Fibroblast of skin of abdomen (primary cell): Measurements from ENCODE around the gene SLC4A2.
A peak's percentile ranks its signal among the peaks of the same experiment; 100 is the strongest.

Source experiments
- DNase-seq: peaks from one replicate; pipeline ENCODE4 v3.0.0-alpha.2; 2013

The SLC4A2 gene

GRCh38 chr7:151045967-151046366 is 13.4 kb upstream of the SLC4A2 start:
- DNase-seq = no peak

DNA sequence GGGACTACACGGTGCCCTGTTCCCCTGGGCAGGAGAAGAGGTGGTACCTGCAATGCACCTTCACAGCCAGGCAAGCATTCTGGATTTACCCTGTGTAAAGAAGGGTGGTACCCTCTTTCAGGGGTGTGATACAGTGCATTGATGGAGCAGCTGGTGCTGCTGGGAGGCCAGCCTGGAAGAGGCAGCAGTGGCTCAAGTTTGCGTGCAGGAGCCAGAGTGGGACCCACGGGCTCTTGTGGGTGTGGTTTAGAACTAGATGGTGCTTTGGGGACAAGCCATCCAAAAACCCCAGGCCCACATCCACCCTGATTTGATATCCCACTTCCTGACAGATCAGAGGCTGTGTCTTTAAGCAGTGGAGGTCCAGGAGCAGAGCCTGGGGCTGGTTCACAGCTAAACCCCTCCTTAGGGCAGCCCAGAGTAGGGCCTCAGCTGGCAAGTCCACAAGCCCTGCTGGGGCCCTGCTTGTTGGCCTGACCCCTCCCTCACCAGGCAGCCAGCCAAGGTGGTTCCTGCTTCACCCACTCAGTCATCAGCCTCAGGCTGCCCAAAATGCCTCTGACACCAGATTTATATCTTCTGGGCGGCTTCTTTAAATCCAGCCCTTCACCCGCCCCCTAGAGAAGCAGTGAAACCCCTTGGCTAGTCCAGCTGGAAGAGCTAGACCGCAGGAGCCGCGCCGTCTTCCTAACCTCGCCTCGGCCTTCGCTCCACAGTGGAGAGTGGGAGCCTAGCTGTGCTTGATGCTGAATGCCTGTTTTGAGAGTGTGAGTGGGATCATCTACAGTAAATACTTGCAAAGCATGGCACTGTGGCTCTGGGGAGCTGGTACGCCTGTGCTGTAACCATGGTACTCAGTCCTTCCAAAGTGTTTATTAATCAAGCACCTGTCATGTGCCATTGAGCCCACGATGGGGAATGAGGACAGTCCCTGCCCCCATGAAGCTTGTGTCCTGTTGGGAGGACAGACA is 12.5 kb upstream of the SLC4A2 start:
- DNase-seq = peak; percentile 69

- DNase-seq = no peak
Observed at GRCh38 chr7:151047976-151048815, 11.2 kb upstream of the SLC4A2 start, which contains the start of gene ASIC3. TSS of gene ASIC3 (plus strand) at chr7:151048531. CDS start at chr7:151048886, 355 bp downstream.

DNA sequence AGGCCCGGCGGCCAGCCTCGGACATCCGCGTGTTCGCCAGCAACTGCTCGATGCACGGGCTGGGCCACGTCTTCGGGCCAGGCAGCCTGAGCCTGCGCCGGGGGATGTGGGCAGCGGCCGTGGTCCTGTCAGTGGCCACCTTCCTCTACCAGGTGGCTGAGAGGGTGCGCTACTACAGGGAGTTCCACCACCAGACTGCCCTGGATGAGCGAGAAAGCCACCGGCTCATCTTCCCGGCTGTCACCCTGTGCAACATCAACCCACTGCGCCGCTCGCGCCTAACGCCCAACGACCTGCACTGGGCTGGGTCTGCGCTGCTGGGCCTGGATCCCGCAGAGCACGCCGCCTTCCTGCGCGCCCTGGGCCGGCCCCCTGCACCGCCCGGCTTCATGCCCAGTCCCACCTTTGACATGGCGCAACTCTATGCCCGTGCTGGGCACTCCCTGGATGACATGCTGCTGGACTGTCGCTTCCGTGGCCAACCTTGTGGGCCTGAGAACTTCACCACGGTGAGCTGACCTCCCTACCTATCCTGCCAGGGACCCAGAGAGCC is 10.4 kb upstream of the SLC4A2 start:
- DNase-seq = no peak

- DNase-seq = peak; percentile 59
Observed at GRCh38 chr7:151051108-151051507, 8.3 kb upstream of the SLC4A2 start.

- DNase-seq = no peak
Observed at GRCh38 chr7:151053096-151053495, 6.3 kb upstream of the SLC4A2 start.

DNA sequence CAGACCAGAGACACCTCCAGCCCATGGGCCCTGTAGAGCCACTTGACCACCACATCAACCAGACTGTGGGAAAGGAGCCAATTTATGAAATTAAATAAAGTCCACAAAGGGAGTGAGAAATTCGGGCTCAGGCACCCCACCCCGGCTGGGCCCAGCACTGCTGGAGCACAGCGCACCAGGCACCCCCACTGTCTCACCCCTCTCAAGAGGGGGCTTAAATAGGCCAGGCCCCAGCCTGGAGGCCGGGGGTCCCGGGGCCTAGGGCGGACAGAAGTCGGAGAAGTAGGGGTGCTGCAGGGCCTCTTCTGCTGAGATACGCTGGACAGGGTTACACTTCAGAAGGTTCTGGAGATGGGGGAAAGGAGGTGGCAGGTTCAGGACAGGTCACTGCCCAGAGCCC is 5.6 kb upstream of the SLC4A2 start:
- DNase-seq = no peak

GRCh38 chr7:151056283-151056665 is 3.1 kb upstream of the SLC4A2 start:
- no peak for DNase-seq

DNA sequence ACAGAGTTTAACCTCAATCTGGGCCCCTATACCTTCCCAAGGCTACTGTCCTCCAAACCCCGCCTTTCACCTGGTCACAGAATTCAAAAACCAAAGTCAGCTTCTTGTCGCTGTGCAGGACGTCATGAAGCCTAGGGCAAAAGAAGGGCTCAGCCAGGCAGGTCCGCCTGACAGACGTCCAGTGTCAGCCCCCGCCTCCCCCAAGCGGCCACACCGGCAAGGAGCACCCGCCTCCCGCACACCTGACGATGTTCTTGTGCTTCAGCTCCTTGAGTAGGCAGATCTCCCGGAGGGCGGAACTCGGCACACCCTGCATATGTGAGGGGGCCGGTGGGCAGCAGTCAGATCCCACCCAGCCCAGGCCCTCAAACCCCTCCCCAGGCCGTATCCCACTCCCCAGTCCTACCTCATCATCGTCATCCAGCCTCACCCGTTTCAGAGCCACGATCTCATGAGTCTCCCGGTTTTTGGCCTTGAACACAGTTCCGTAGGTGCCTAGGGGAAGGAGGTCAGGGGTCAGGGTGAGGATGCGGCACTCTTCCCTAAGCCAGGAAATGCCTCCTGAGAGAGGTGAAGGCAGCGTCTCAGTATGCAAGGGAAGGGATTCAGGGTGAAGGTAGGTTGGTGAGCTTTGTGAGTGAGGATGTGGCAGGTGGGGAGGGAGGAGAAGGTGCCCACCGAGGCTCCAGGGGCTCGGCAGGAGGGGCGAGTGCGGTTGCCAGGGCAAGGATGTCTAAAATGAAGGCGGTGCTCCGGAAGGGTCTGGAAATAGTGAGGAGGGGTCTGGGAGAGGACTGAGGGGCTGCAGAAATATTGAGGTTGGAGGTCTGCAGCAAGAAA is 2.5 kb upstream of the SLC4A2 start:
- DNase-seq = no peak

DNA sequence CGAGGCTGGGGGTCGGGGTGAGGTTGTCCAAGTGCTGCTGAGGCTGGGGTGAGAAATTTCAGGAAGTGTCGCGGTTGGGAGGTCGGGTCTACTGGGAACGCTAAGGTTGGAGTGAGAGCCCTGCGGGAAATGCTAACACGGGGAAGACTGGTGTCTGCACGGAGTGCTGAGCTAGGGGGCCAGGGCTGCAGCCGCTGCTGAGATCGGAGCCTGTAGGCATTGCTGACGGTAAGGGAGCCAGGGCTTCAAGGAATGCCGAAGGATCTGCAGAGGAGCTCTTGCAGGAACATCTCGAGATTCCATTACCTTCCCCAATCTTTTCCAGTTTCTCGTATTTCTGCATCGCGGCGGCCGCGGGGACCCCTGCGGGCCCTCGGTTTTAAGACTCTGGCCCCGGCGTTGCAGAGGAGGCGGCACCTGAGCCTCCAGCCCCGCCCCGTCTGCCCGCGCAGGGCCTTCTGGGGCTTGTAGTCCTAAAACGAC is 1.8 kb upstream of the SLC4A2 start, which contains the start of gene CDK5:
Gene CDK5, minus strand, starts transcription at position 392 of the 483 bp plus-strand sequence. Its CDS starts 49 bp downstream, at position 343.
- DNase-seq = no peak

DNA sequence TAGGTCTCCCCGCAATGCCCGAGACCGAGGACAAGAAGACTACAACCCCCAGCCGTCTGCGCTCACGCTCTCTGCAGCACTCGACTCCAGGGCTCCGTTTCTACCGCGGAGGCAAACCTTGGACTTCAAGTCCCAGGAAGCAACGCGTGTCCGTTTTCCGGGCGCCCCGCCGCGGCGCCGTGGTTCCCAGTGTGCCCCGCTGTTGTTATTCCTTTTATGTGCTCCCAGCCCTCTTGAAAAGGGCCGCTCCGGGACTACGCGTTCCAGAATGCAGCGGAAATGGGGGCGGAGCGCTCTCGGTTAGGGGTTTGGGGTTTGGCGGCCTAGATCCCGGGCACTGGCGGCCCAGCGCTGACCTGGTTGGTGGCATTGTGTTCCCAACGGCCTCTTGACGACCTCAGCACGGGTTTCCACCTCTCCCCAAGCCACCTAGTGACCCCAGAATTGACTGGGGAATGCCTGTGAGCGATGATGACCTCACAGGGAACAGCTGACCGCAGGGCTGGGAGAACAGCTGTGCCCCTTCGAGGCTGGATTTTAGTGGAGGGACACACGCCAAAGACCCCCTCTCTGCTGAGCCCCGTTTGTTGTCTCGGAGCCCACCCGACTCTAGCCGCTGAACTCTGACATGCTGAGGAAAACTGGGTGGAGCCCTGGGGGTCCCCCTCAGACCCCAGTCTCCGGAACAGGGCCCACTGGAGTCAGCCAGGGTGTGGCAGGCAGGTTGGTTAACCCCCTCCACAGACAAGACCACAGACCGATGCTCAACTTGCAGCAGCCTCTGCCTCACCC is 1.2 kb upstream of the SLC4A2 start:
- peak; percentile 100 for DNase-seq

- DNase-seq = no peak
Observed at GRCh38 chr7:151058781-151059366, 515 bp upstream of the SLC4A2 start.

DNA sequence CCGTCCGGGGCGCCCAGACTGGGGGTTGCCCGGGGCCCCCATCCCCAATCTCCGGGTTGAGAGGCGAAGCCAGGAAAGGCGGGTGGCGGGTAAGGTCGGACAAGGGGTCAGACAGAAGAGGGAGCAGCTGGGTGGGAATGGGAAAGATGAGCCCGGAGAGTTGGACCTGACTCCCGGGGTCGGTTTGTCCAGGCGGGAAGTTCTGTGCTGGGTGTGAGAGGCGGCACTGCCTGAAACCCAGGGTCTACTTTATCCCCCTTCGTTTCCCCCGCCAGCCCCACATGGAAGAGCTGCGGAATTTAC is 675 bp downstream of the SLC4A2 start:
- no peak for DNase-seq

DNA sequence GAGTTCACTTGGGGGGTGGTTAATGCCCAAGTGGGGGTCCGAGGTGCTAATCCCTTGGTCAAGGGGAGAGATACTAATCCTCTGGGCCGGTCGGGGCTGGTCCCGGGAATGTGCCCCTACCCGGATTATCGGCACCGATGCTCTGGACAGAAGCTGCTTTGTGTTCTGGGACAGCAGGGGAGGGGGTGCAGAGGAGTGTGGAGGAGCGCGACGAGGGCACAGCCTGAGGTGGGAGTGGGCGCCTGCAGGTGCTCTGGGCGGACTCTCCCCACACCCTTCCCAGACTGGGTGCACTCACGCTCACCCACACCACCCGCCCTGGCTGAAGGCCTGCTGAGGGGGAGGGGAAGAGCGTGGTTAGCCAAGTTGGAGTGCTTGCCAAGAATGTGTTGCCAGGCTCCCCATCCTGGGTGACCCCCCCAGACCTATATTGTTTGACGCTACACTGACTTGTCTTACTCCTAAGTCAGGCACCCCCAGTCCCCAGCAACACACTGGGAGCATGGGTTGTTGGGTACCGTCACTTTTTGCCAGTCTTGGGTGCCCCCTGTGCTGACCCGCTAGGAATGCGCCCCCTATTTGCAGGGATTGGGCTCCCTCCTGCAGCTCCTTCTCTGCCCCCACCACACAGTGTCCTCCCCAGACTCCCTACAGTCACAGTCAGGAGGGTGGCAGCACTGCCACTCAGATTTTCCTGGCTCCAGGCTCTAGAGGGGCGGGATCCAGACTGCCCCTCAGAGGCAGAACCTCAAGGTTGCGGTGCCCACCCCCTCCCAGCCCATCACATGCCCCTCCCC is 1.2 kb downstream of the SLC4A2 start:
- no peak for DNase-seq

GRCh38 chr7:151061213-151062110 is 2.1 kb downstream of the SLC4A2 start:
- DNase-seq = no peak

GRCh38 chr7:151062111-151062398 is 2.7 kb downstream of the SLC4A2 start:
- no peak for DNase-seq

GRCh38 chr7:151062399-151063211 is 3.2 kb downstream of the SLC4A2 start:
- peak; percentile 58 for DNase-seq

- DNase-seq = no peak
Observed at GRCh38 chr7:151063212-151063561, 3.8 kb downstream of the SLC4A2 start.
